GM12864 (cell line): ENCODE data around the gene SFMBT2.
"Not testable (repeated sequence)": the region's sequence is repeated elsewhere in the genome, so short reads cannot be mapped to it uniquely, and the experiment has no call there.

ENCODE experiments used
- DNase-seq: peaks from one replicate; pipeline ENCODE4 v3.0.0-alpha.2; 2011; ENCODE audit warnings: low read depth
- H3K4me3 ChIP-seq: 2 replicates; pipeline ENCODE4 v1.5.1; 2011; ENCODE audit warnings: mild to moderate bottlenecking, low read depth, low read length, control low read depth
- TF ChIP-seq, protein P1 (sequence below): IDR thresholded peaks from 2 replicates; pipeline ENCODE4 v1.5.1; 2011; ENCODE audit warnings: low read depth, mild to moderate bottlenecking, moderate library complexity, low read length, control low read depth, inconsistent platforms; ENCODE audit errors: missing control alignments

The SFMBT2 gene

DNA sequence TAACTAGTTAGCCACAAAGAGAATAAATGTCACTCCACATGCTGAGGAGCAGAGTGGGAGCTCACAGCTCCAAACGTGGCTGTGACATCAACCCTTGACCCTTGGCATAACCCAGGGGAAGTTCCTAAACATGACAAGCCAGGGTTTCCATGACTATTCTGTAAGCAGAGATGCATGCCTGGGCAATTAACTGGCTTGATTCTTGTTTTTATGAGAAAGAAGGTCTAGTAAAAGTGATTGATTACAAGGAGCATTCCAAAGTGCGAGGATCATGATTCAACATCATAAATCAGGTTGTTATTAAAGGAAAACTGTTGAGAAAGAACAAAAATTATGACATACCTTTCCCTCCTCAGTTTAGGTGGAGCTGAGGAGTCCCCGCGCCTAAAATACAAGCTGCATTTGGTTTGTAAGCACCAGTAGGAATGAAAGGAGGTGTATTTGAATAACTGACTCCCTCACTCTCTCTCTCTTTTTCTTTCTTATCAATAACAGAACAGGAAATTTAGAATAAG lies 108.4 kb downstream of the SFMBT2 start:
- H3K4me3 ChIP-seq, result no peak overlapping the region
- TF ChIP-seq, protein P1, sequence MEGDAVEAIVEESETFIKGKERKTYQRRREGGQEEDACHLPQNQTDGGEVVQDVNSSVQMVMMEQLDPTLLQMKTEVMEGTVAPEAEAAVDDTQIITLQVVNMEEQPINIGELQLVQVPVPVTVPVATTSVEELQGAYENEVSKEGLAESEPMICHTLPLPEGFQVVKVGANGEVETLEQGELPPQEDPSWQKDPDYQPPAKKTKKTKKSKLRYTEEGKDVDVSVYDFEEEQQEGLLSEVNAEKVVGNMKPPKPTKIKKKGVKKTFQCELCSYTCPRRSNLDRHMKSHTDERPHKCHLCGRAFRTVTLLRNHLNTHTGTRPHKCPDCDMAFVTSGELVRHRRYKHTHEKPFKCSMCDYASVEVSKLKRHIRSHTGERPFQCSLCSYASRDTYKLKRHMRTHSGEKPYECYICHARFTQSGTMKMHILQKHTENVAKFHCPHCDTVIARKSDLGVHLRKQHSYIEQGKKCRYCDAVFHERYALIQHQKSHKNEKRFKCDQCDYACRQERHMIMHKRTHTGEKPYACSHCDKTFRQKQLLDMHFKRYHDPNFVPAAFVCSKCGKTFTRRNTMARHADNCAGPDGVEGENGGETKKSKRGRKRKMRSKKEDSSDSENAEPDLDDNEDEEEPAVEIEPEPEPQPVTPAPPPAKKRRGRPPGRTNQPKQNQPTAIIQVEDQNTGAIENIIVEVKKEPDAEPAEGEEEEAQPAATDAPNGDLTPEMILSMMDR, result no peak
- no peak for DNase-seq

- TF ChIP-seq, protein P1, result peak; percentile 14
- no peak for DNase-seq
Measured at GRCh38 chr10:7301006-7301778, 109.6 kb downstream of the SFMBT2 start.

DNA sequence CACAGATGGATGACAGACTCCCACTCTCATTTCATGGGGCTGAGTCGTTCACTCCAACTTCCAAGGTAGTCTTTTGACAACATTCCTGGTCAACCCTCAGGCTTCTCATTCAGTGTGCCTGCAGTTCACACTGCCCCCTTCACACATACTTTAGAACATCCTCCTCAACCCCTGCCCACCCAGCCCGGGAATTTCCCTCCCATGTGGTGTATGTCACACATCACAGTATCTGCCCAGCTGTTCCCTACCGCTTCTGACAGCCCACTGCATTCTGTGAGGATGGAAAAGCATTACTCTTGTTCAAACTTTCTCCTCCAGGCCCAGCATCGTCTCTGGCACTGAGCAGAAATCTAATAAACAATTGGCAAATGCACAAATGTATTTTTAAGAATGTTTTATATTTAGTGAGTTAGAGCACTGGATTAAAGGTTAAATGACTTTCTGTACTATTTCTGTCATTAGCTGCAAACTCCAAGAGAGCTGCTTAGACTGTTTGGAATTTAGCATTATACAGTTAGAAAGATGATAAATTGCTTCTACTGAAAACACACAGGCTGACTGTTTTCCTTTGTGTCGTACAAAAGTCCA lies 110.4 kb downstream of the SFMBT2 start:
- TF ChIP-seq, protein P1, result no peak
- no peak for DNase-seq
- no peak overlapping the region for H3K4me3 ChIP-seq

More at GRCh38 chr10:7301006-7301778, 109.6 kb downstream of the SFMBT2 start:
- H3K4me3 ChIP-seq, result no peak overlapping the region

- not testable (repeated sequence) for H3K4me3 ChIP-seq, DNase-seq
Measured at GRCh38 chr10:7299601-7300325, 111.1 kb downstream of the SFMBT2 start.

DNA sequence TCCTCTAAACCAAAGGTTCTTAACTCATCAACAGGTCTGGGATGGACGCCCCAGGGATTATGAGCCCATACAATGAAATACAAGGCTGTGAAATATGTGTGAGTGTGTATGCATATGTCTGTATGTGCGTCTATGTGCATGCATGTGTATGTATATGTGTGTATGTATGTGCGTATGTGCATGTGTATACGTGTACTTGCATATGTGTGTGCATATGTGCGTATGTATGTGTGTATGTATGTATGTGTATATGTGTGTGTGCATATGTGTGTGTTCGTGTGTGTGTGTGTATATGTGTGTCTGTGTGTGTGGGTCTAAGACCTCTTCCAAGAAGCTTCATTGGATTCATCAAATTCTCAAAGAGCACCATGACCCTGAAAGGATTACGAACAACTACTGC lies 112.3 kb downstream of the SFMBT2 start:
- DNase-seq, result no peak
- TF ChIP-seq, protein P1, result no peak
- no peak overlapping the region for H3K4me3 ChIP-seq

GRCh38 chr10:7297094-7297493 lies 113.7 kb downstream of the SFMBT2 start:
- no peak for DNase-seq
- no peak overlapping the region for H3K4me3 ChIP-seq
- TF ChIP-seq, protein P1, result no peak

DNA sequence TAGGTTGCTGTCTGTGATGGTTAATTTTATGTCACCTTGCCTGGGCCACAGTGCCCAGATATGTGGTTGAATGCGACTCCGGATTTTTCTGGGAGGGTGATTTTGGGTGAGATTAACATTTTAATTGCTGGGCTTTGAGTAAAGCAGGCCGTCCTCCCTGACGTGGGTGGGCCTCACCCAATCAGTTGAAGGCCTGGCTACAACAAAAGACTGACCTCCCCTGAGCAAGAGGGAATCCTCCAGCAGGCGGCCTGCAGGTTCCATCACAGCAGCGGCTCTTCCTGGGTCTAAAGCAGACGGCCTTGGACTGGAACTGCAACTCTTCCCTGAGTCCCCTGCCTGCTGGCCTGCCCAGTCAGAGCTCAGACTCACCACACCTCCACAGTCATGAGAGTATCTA lies 114.2 kb downstream of the SFMBT2 start:
- DNase-seq, result no peak
- no peak overlapping the region for H3K4me3 ChIP-seq
- TF ChIP-seq, protein P1, result no peak
